Activated T-cell treated with anti-CD3 and anti-CD28 coated beads for 4 hours (primary cell): ENCODE results near the gene OR52M1.

Experiments
- DNase-seq: peaks from one replicate; pipeline ENCODE4 v3.0.0-alpha.2; 2020

OR52M1 gene

DNA sequence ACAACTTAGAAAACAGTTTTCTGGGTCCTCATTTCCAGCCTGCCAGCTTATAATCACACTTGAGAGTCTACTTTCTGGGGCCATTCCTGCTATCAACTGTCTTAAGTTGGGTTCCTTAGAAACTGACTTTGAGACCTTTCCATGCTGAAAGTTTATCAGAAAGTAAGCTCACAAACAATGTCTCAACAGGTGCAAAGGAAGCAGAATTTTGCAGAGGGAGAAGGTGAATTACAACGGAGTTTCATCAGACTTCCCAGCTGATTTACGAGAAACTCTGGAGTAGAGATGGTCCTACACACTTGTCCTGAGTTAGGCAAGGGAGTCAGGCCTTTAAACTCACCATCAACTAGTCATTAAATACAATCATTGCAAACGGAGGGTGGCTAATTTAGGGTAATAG lies 31.9 kb downstream of the OR52M1 start:
- no peak for DNase-seq

DNA sequence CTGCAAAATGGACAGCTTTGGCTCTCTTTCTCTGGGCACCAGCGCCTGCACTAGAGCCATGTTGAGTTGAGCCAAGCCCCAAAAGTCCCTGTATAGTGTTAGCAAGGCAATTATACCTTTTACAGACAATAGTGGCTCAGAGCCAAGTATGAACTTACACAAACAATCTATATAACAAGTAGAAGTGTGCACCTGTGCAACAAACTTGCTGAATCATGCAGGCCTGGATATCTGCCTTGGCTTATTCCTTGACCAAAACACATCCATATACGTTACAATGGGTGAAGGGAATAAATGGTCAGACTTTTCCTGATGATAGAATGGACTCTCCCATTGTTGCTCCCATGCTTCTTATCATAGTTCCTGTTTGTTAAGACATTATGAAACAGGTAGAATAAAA lies 32.8 kb downstream of the OR52M1 start:
- DNase-seq, result no peak

DNA sequence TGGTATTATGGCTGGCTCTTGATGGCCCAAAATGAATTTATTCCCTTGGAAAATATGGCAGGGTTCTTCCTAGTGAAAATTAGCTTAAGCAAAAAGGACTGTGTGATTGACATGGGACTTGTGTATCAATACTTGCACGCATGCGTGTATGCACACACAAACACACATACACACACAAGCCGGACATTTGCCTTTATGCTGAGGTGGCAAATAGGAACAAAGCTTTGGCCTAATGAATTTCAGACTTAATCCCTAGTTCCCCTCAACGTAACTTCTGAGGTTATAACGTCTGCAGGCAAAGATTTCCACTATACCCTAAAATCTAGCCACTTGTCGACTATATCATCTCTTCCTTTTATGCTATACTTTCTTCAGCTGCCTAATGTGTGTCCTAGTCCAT lies 33.6 kb downstream of the OR52M1 start:
- no peak for DNase-seq

DNA sequence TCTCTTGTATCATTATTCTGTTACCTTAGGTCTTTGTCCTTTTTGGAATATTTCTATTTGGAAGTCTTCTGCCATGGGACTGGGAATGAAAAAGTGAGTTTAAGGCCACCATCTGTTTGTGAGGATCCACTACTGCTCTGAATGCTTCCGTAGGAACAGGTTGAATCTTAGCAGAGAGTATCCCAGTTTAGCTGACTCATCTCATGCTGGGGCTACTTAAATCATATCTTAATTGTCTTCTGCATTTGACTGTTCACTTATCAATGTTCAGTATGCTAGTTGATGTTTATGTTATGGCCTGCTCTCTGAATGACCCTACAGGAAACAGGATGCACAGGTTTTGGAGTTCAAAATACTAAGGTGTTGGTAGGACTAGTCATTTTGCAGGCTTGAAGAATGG lies 35.1 kb downstream of the OR52M1 start:
- DNase-seq, result no peak

DNA sequence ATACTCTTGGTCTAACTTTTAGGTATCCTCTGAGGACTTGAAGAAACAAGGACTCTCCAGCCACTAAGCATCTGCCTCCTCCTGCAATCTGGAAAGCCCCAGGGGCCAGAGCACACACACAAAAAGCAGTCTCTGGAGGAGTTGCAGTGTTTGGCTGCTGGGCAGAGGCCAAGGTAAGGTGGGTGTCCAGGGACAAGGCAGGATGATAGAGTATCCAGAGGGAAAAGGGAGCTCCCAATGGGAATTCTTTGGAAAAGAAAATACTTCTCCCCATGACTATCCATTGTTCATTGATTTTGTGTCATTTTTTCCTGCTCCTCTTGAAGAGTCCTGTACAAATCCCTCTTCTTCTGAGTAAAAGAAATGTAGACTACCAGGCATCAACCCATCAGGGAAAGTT lies 36.5 kb downstream of the OR52M1 start, which contains the start of gene OR52I2:
Gene OR52I2, plus strand, starts transcription at position 301 of the 400 bp plus-strand sequence.
- no peak for DNase-seq

DNA sequence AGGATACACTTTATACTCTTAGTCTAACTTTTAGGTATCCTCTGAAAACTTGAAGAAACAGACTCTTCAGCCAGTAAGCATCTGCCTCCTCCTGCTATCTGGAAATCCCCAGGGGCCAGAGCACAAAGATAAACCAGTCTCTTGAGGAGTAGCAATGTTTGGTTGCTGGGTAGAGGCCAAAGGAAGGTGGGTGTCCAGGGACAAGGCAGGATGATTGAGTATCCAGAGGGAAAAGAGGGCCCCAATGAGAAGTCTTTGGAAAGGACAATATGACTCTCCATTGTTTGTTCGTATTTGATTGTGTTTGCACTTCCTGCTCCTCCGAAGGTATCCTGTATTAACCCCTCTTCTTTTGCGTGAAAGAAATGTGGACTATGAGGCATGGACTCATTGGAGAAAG lies 44.0 kb downstream of the OR52M1 start:
- no peak for DNase-seq

DNA sequence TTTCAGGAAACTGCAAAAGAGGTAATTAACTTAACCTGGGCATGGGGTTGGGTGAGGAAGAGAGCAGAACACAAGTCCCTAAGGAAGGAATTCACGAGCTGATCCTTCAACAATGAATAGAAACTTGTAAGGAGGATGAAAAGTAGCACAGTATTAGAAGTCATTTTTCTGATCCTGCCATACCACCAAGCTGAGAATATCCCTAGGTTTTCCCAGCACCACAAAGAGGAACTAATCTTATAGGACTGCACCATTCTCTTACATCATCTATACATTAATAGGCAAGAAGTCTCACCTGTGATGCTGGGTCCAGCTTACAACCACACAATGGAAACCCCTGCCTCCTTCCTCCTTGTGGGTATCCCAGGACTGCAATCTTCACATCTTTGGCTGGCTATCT lies 48.7 kb downstream of the OR52M1 start, which contains the start of gene OR52I1:
Gene OR52I1, plus strand, starts transcription at position 301 of the 400 bp plus-strand sequence. Its CDS starts 0 bp downstream, at position 301.
- DNase-seq, result no peak
